Tibial artery (tissue), 4 donors: ENCODE results near the gene TBL1X.

Source experiments
- DNase-seq, 2 donors: peaks; one replicate each; pipeline ENCODE4 v3.0.0-alpha.2; 2019
- H3K27ac ChIP-seq, 2 donors: fragments of 200-600 bp; sonication (generic) in 1 of 2; 1 replicate in 1 of 2; 2 replicates in 1 of 2; pipeline ENCODE4 v1.5.1; 2018 to 2019; ENCODE audit warnings: mild to moderate bottlenecking in 1 of 2
- H3K27me3 ChIP-seq, 2 donors: fragments of 200-600 bp; sonication (generic) in 1 of 2; one replicate each; pipeline versions ENCODE4 v1.5.1 to v1.6.0; 2016 to 2019
- H3K36me3 ChIP-seq, 3 donors: fragments of 200-600 bp; sonication (generic) in 2 of 3; one replicate each; pipeline ENCODE4 v1.5.1; 2016 to 2019; ENCODE audit warnings: mild to moderate bottlenecking in 2 of 3
- H3K4me1 ChIP-seq, 4 donors: fragments of 200-600 bp; sonication (generic) in 2 of 4; 1 replicate in 3 of 4; 2 replicates in 1 of 4; pipeline ENCODE4 v1.5.1; 2016 to 2019
- H3K4me3 ChIP-seq, 2 donors: fragments of 200-600 bp; sonication (generic) in 1 of 2; 1 replicate in 1 of 2; 2 replicates in 1 of 2; pipeline ENCODE4 v1.5.1; 2018 to 2019; ENCODE audit warnings: mild to moderate bottlenecking in 2 of 2
- H3K9me3 ChIP-seq, 3 donors: fragments of 200-600 bp; sonication (generic) in 1 of 3; one replicate each; pipeline ENCODE4 v1.5.1; 2016 to 2019
- CTCF ChIP-seq, 2 experiments: fragments of 200-600 bp in 1 of 2; fragments of 450-650 bp in 1 of 2; IDR thresholded peaks; one replicate each; pipeline ENCODE4 v1.5.1; 2017 to 2019; ENCODE audit warnings: antibody characterized with exemption in 2 of 2, mild to moderate bottlenecking in 1 of 2, moderate library complexity in 1 of 2
- intact Hi-C: fragments of 100-400 bp; cut with DNase I; formaldehyde crosslinking; loops from one replicate; pipeline ENCODE4 v1.15.0; 2023; ENCODE audit warnings: low total_unique reads

The TBL1X gene

GRCh38 chrX:9708923-9709553 lies 244.2 kb downstream of the TBL1X start:
- TF ChIP-seq CTCF (IDR thresholded peaks at IDR 0.05) = peak; percentile 73 to 75
- intact Hi-C loops = loop anchor here (10.0 kb wide), 1 partner anchor 244 kb away; the partner anchor contains the start of gene TBL1X
- H3K4me3 ChIP-seq = no peak overlapping the region
- H3K4me1 ChIP-seq = peaks cover 0 to 12% (median 0%) of the 10 kb centered on the region in 4 donors
- H3K27me3 ChIP-seq = no peaks in the 10 kb centered on the region
- peaks cover 30 to 57% (median 36%) of the 10 kb centered on the region in 3 donors for H3K36me3 ChIP-seq
- DNase-seq = peak; percentile 45 to 80
- H3K27ac ChIP-seq = no peak overlapping the region
- peaks cover 0 to 6% (median 0%) of the 10 kb centered on the region in 3 donors for H3K9me3 ChIP-seq

GRCh38 chrX:9710332-9710731 lies 245.5 kb downstream of the TBL1X start:
- intact Hi-C loops = loop anchor here (10.0 kb wide), 1 partner anchor 966 kb away; no protein-coding TSS in a partner anchor
- no peak for TF ChIP-seq CTCF (IDR thresholded peaks at IDR 0.05)
- Histone ChIP-seq H3K4me3 (no peak overlapping the region), H3K4me1 (peaks cover 0 to 12% (median 0%) of the 10 kb centered on the region in 4 donors), H3K27me3 (no peaks in the 10 kb centered on the region), H3K36me3 (peaks cover 24 to 57% (median 40%) of the 10 kb centered on the region in 3 donors), H3K27ac (no peak overlapping the region), H3K9me3 (no peaks in the 10 kb centered on the region)
- DNase-seq = no peak

GRCh38 chrX:9717376-9717775 lies 252.5 kb downstream of the TBL1X start:
- Histone ChIP-seq H3K4me1 (no peaks in the 10 kb centered on the region), H3K27ac (no peak overlapping the region), H3K36me3 (peaks cover 27 to 89% (median 78%) of the 10 kb centered on the region in 3 donors), H3K4me3 (no peak overlapping the region), H3K27me3 (no peaks in the 10 kb centered on the region), H3K9me3 (peaks cover 0 to 8% (median 7%) of the 10 kb centered on the region in 3 donors)
- intact Hi-C loops = loop anchor here (10.0 kb wide), 1 partner anchor 973 kb away; no protein-coding TSS in a partner anchor
- TF ChIP-seq CTCF (IDR thresholded peaks at IDR 0.05) = no peak
- DNase-seq = no peak

- DNase-seq = no peak
- no peak overlapping the region for H3K4me3 ChIP-seq
- H3K27me3 ChIP-seq = no peaks in the 10 kb centered on the region
- H3K9me3 ChIP-seq = peaks cover 0 to 49% (median 24%) of the 10 kb centered on the region in 3 donors
- intact Hi-C loops = no loop called here
- H3K4me1 ChIP-seq = no peaks in the 10 kb centered on the region
- no peak overlapping the region for H3K27ac ChIP-seq
- TF ChIP-seq CTCF (IDR thresholded peaks at IDR 0.05) = no peak
- peaks cover 5 to 21% (median 19%) of the 10 kb centered on the region in 3 donors for H3K36me3 ChIP-seq
These were observed 259.9 kb downstream of the TBL1X start for GRCh38 chrX:9724711-9725110.

GRCh38 chrX:9728261-9728660 lies 263.4 kb downstream of the TBL1X start:
- H3K9me3 ChIP-seq = peaks cover 0 to 36% (median 15%) of the 10 kb centered on the region in 3 donors
- no peak overlapping the region for H3K4me3 ChIP-seq
- H3K4me1 ChIP-seq = no peaks in the 10 kb centered on the region
- no peaks in the 10 kb centered on the region for H3K36me3 ChIP-seq
- H3K27me3 ChIP-seq = no peaks in the 10 kb centered on the region
- no peak overlapping the region for H3K27ac ChIP-seq
- intact Hi-C loops = no loop called here
- no peak for TF ChIP-seq CTCF (IDR thresholded peaks at IDR 0.05)
- no peak for DNase-seq
